Cardiac septum (tissue), 1 donor: ENCODE data around the gene MYL2. TPM values are rescaled to one million over a fixed set of nuclear protein-coding genes. Genes with fewer than 3 reads are reported as not detected.

ENCODE experiments used
- DNase-seq: peaks from one replicate; pipeline ENCODE4 v3.0.0-alpha.2; 2020; ENCODE audit warnings: low spot score
- intact Hi-C: fragments of 100-400 bp; cut with DNase I; formaldehyde crosslinking; loops from one replicate; pipeline ENCODE4 v1.14.0; 2022
- total RNA-seq: library from RNA; stranded (reverse); fragmentation: NEBNext Ultra II Directional; extraction: Animal tissue kit (Norgen Biotek cat#: 25700); gene quantifications from one replicate; pipeline ENCODE4 v1.2.1, GENCODE V29; 2021
- donor health status: DM: no; HTN: no; CAD: no.

MYL2 gene
- total RNA-seq, 1 donor from 2014 or later, result 24,495 TPM

DNA sequence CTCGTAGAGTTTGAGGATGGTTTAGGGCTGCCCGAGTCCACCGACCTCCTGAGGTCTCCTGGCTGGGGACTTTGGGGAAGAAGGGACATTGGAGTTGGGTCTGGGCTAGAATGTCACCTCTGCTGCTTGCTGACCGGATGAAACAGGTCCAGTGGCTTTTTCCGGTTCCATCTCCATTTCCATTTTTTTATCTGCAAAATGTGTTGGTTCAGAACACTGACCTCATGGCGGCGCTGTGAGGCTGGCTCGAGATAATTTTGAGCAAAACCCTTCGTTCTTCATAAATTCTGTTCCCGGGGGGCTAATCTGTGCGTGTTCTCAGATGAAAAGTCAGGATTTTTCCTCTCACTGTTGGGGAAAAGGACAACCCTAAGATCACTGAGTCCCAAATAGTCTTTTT is 11.7 kb upstream of the MYL2 start:
- DNase-seq, result no peak
- intact Hi-C loops, result loop anchor here (5.0 kb wide), 1 partner anchor 430 kb away; no protein-coding TSS in a partner anchor

DNA sequence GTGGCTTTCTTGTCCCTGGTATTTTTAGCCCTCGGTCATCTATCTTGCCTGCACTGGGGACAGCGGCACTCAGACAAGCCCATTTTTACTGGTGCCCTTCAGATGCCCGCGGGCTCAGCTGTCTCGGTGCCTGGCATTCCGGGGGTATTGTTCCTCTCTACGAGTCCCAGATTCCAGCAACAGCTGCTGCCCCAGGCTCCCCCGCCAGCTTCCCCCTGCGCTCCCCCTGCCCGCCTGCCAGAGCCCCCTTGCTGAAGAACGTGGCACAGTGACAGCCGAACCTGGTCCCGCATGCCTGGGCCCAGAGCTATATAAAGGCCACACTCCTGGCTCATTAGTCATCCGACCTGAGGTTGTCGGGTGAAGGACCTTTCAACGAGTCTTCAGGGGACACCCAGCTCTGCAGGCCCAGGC is 10.9 kb upstream of the MYL2 start:
- intact Hi-C loops, result loop anchor here (1.0 to 5.0 kb wide), 2 partner anchors 11 to 431 kb away; partner anchors contain the start of gene MYL2
- peak; percentile 93 for DNase-seq

DNA sequence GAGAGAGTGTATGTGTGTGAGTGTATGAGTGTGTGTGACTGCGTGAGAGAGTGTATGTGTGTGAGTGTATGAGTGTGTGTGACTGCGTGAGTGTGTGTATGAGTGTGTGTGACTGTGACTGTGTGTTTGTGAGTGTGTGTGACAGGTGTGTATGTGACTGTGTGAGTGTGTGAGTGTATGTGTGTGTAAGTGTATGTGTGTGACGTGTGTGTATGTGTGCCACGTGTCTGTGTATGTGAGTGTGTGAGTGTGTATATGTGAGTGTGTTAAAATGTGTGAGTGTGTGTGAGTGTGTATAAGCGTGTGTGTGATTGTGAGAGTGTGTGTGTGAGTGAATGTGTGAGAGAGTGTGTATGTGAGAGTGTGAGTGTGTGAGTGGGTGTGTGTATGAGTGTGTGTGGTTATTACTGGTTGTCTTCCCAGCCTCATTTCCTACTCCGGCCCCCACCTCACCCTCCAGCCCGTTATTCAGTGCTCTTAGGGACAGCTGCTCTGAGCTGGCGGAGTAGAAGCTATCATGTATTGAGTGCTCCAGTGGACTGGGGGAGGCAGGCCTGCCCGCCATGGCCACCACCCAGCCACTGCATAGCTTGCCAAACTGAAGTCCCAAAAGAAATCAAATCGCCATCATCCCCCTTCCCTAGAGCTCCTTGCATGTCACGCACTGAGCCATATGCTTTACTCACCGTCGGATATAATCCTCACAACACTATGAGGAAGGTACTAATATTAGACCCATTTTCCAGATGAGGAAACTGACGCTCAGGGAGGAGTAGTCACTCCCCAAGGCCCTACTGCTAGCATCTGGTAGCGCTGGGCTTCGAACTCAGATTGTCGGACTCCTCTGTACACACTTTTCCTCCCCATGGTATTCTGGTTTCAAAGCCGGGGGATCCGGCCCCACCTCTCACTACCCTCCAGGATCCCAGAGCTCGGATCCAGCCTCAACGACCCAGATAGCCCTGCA is 10.3 kb upstream of the MYL2 start:
- DNase-seq, result no peak
- intact Hi-C loops, result loop anchor here (1.0 to 5.0 kb wide), 2 partner anchors 10 to 432 kb away; partner anchors contain the start of gene MYL2

DNA sequence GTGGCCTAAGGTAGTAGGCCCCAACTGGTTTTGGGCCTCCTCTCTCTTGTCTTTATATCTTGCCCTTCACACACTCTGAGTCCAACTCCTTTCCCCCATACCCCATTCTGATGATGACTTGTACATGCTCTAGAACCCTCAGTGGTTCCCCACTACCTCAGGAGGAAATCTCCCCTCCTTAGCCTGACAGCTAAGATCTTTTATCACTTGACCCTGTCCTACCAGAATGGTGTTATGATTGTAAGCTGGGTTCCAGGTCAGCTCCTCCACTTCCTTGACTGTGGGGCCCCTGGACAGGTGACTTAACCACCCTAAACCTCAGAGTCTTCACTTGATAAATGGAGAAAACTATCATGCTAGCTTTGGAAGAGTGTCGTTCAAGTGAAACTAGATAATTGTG is 9.4 kb upstream of the MYL2 start:
- intact Hi-C loops, result loop anchor here (5.0 kb wide), 1 partner anchor 432 kb away; no protein-coding TSS in a partner anchor
- DNase-seq, result no peak

DNA sequence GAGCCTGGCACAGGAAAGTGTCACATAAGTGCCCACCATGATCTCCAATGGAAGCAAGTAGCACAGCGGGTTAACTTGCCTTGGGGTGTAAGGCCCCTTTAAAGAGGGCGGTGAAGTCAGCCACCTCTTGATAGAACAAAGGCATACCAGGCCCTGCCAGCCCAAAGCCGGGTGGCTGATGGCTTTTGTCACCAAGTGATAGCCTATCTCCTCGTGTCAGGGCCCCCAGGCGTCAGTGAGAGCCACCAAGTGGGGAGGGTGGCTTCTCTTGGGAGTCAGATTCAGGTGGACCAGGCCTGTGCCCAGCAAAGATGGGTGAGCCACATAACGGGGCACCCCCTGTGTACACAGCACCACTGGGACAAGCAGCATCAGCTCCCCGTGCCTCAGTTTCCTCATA is 8.3 kb upstream of the MYL2 start:
- DNase-seq, result peak; percentile 88
- intact Hi-C loops, result no loop called here

DNA sequence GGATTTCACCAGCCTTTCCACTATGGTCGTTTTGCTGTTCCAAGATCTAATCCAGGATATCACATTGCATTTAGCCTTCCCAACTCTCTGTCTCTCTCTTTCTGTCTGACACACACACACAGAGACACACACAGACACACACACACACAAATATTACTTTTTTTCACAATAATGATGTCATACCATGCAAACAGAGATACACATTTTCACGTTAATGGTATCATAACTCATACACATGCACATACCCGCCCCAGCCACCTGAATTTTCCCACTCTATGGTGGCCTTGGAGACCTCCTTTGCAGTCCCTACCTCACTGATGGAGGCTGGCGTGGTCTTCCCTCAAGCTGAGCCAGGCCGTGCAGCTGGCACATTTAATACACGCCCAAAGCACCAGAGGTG is 7.2 kb upstream of the MYL2 start:
- DNase-seq, result no peak
- intact Hi-C loops, result no loop called here

DNA sequence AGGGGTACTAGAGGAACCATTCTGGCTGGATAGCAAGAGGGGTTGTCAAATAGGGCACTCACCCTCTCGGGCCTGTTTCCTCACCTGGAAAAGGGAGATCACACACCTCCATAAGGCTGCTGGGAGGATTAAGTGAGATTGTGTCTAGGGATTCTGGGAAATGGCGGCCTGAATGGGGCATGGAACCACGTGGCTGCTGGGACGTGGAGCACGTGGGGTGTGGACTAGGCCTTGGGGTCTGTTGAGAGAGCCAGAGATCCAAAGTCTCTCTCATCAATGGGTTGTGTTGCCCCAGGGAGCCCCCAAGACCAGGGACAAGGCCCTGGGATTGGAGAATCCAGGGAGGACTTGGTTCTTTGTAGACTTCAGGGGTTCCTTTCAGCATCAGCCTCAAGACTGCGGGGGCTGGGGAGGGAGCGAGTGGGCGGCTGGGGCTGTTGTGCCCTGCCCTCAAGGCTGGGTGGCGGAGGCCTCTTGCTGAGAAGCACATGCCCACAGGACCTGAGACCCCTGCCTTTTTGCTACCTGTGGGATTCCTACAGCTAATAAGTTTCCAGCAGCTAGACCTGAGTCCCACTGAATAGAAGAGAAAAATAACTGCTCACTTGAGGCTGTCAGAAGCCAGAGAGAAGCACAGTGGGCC is 3.4 kb upstream of the MYL2 start:
- DNase-seq, result peak; percentile 61

DNA sequence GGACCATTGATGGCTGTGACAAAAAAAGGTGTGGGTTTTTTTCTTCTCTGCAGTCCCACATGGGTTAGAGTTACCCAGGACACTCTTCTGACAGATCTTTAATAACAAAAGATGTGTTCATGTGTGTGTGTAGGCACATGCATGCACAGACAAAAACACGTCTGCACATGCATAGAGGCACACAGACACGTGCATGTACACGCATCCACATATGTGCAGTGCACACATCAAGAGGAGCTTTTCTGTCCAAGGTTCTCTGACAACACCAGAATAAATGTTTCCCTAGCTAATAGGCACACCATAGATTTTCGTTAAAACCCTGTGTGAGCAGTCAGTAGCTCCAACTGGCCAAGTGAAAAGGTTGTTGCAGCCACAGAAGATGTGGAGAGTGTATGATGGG is 2.8 kb upstream of the MYL2 start:
- DNase-seq, result peak; percentile 53
- intact Hi-C loops, result no loop called here

More for the DNA sequence above, 3.4 kb upstream of the MYL2 start:
- intact Hi-C loops, result no loop called here

DNA sequence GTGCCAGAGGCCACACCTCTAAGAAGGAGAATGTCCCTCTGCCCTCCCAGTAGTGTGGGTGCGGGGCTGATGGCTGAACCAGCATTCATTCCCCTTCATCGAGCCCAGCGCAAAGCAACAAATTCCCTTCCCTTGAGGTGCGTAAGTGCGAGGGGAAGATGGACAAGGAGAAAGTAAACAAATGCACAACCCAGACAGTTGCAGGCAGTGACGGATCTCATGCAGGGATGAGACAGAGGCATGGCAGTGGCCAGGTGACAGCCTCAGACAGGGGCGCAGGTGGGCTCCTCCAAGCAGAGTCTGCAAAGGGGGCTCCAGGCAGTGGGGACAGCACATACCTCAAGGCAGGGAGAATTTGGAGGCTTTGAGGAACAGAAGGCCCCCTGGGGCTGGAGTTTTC is 2.3 kb upstream of the MYL2 start:
- intact Hi-C loops, result no loop called here
- no peak for DNase-seq

DNA sequence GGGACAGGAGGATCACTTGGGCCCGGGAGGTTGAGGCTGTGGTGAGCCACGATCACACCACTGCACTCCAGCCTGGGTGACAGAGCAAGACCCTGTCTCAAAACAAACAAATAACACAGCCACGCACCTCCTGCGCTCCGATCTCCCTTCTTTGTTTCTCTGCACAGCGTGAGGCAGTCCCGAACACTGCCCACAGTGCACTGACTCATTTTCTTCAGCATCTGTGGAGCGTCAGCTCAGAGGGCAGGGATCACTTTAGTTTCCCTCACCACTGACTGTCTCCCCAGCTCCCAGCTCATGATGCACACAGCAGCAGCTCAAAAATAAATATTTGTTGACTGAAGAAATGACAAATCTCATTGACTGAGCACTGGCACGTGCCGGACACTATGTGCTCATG is 883 bp upstream of the MYL2 start:
- intact Hi-C loops, result no loop called here

DNA sequence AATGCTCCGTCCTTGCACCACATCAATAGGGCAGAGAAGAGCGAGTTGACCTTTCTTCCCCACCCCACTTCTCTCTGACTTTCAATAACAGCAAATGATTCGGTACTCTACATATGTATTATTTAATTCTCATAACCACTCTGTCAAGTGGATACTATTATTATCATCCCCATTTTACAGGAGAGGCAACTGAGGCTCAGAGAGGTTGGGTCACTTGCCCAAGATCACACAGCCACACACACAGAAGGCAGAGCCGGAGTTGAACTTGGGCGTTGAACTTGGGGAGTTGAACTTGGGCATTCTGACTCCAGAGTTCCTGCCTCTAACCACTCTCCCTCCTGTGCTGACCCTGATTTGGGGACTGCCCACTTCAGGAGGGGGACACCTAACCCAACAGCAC is 659 bp downstream of the MYL2 start:
- no peak for DNase-seq
- intact Hi-C loops, result loop anchor here (1.0 kb wide), 1 partner anchor 12 kb away; no protein-coding TSS in a partner anchor

More for the DNA sequence above, 883 bp upstream of the MYL2 start:
- no peak for DNase-seq

DNA sequence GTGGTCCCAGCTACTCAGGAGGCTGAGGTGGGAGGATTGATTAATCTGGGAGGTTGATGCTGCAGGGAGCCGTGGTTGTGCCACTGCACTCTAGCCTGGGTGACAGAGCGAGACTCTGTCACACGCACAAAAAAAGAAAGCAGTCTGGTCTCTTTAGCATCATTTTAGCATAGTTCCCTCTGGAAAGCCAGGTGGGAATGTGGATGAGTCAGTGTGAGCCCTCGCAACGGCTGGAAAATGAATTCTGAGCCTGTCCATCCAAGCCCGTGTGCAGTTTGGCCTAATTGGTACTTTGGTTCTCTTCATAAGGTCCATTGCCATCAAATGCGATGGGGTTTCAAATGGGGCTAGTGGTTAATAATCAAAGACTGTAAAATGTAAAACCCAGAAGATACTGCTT is 2.4 kb downstream of the MYL2 start:
- intact Hi-C loops, result no loop called here

DNA sequence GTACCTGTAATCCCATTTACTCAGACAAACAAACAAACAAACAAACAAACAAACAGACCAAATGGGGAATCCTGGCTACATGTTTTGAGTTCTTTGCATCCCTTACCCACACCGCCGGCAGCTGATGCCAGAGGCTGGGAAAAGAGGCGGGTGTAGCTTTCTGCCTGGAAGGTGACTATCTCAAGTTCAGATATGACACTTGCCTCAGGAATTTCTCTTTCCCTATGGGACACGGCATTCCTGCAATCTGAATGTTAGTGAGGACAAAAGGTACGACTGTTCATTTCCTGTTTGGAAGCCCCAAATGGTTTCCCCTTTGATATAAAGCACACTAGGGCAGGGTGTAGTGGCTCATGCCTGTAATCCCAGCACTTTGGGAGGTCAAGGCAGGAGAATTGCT is 2.9 kb downstream of the MYL2 start:
- intact Hi-C loops, result no loop called here
- DNase-seq, result no peak

More for the DNA sequence above, 2.4 kb downstream of the MYL2 start:
- no peak for DNase-seq

DNA sequence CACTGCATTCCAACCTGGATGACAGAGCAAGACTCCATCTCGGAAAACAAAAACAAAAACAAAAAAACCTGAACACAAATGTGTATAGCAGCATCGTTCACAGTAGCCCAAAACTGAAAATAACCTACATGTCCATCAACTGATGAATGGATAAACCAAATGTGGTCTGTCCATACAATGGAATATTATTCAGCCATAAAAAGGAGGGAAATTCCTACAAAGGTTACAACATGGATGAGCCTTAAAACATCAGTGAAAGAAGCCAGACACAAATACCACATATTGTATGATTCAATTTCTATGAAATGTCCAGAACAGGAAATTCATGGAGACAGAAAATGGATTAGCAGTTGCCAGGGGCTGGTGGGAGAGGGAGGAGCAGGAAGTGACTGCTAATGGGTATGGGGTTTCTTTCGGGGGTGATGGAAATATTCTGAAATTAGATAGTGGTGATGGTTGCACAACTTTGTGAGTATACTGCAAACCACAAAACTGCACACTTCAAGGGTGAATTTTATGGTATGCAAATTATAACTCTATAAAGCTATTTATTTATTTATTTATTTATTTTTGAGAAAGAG is 4.0 kb downstream of the MYL2 start:
- intact Hi-C loops, result no loop called here

DNA sequence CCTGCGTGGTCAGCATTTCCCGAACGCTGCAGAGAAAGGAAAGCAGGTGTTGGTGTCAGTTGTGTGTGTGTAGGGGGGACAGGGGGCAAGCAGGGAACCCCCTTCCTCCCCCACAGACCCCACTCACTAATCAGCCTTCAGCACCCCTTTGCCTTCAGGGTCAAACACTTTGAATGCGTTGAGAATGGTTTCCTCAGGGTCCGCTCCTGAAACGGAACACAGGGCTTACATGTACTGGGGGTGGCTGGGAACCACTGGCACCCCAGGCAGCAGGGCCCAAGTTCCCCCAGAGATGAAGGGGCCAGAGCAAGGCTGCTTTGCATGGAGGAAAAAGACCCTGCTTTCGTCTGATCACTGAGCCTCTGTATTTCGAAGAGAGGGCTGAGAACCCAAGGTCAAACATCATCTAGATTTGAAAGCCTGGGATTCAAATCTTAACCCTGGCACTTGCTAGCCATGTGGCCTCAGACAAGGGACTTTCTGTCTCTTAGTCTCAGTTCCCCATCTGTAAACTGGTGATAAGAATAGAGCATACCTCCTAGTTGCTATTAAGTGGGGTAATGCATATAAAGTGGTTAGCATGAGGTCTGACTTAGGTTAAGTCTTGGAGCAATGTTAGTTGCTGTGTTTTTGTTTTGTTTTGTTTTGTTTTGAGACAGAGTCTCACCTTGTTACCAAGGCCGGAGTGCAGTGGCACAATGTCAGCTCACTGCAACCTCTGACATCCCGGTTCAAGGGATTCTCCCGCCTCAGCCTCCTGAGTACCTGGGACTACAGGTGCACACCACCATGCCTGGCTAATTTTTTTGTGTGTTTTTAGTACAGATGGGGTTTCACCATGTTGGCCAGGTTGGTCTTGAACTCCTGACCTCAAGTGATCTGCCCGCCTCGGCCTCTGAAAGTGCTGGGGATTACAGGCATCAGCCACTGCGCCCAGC is 7.0 kb downstream of the MYL2 start:
- intact Hi-C loops, result no loop called here
- DNase-seq, result no peak

More for the DNA sequence above, 4.0 kb downstream of the MYL2 start:
- DNase-seq, result no peak

DNA sequence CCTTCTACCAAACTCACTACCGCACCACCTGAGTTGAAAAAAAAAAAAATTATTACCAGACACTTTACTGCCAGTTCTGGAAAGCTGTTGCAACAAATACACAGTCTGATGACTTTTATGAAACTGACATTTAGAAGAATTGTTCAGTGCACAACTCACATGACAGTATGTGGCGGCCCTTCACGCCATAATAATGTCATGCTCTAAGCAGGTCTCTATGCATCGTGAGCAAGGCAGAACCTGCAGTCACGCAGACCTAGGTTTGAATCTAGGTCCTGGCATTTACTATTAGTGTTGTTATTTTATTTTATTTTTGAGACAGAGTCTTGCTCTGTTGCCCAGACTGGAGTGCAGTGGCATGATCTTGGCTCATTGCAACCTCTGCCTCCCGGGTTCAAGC is 8.1 kb downstream of the MYL2 start:
- intact Hi-C loops, result no loop called here
- no peak for DNase-seq

DNA sequence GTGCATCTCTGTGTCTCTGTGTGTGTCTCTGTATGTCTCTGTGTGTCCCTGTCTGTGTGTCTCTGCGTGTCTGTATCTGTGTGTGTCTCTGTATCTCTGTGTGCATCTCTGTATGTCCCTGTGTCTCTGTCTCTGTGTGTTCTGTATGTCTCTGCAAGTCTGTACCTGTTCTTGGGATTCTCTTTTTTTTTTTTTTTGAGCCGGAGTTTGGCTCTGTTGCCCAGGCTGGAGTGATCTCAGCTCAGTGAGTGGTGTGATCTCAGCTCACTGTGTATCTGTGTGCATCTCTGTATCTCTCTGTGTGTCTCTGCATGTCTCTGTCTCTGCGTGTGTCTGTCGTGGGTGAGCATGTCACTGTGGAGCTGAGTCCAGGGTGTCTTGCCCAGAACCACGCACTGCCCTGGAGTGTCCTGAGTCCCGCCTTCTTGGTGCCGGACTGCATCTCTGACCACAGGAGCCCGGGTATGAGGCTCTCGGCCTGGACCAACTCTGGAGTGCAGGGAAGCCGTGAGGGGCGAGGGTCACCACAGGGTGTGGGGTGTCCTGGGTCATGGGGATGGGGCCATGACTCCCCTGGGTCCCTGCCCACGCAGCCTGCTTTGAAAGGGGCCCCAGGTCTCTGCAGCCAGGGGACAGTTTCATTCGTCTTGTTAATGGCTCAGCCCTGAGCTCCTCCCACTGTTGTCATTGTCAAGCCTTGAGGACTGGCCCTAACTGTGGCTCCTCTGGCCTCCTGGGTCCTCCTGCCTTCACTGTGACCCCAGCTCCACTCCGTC is 11.8 kb downstream of the MYL2 start:
- intact Hi-C loops, result no loop called here
- DNase-seq, result no peak

DNA sequence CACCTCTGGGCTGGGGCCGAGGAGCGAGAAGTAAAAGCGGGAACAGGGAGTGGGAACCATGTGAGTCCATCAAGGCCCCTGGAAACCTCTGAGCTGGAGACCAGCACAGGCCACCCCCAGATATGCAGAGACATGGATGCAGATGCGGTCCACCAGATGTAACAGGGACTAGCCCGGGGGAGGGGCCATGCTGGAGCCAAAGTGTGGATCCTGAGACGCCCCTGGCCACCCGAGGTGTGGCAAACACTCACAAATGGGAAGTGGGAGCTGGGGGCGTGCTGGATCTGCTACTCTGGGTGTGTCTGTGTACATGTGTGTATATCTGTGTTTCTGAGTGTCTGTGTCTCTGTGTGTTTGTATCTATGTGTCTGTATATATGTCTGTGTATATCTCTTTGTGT is 12.8 kb downstream of the MYL2 start:
- intact Hi-C loops, result no loop called here
- no peak for DNase-seq
